Vagina (tissue), 2 donors: ENCODE results near the gene LTBP4.
"Not testable (repeated sequence)": the region's sequence is repeated elsewhere in the genome, so short reads cannot be mapped to it uniquely, and the experiment has no call there.

Experiments used
- POLR2A ChIP-seq, 2 donors: fragments of 450-650 bp; IDR thresholded peaks; one replicate each; pipeline ENCODE4 v1.6.1; 2017; ENCODE audit warnings: antibody characterized with exemption in 2 of 2, mild to moderate bottlenecking in 2 of 2, moderate library complexity in 2 of 2
- POLR2AphosphoS5 ChIP-seq, 2 donors: sonication (generic); formaldehyde crosslinking; IDR thresholded peaks; one replicate each; pipeline ENCODE4 v1.9.0; 2017; ENCODE audit warnings: antibody characterized with exemption in 2 of 2, mild to moderate bottlenecking in 2 of 2, low read depth in 1 of 2; ENCODE audit not compliant: insufficient read depth in 1 of 2

- not testable (repeated sequence) for TF ChIP-seq POLR2A (IDR thresholded peaks at IDR 0.05); POLR2AphosphoS5 (IDR thresholded peaks at IDR 0.05; ENCODE audit: insufficient read depth in 1 of 2, low read depth in 1 of 2)
Measured at GRCh38 chr19:40652303-40652702, 51.1 kb downstream of the LTBP4 start.
